GM21447 (cell line): ENCODE measurements around the gene ANKRD66.

Experiments
- ATAC-seq: cut with Tn5 transposase; IDR thresholded peaks from one replicate; pipeline ENCODE4 v1.9.1; 2021; ENCODE audit not compliant: unreplicated experiment

ANKRD66 gene

GRCh38 chr6:46789434-46790354 lies 43.0 kb downstream of the ANKRD66 start:
- ATAC-seq = no peak

GRCh38 chr6:46790355-46790874 lies 43.7 kb downstream of the ANKRD66 start:
- ATAC-seq = no peak

- no peak for ATAC-seq
These were observed 45.9 kb downstream of the ANKRD66 start for GRCh38 chr6:46792635-46793034.

- no peak for ATAC-seq
These were observed 46.4 kb downstream of the ANKRD66 start, which contains the start of gene MEP1A for GRCh38 chr6:46793138-46793537. MEP1A (plus strand) TSS chr6:46793389; CDS start chr6:46793399, 10 bp downstream.

GRCh38 chr6:46794068-46794467 lies 47.3 kb downstream of the ANKRD66 start:
- ATAC-seq = no peak

DNA sequence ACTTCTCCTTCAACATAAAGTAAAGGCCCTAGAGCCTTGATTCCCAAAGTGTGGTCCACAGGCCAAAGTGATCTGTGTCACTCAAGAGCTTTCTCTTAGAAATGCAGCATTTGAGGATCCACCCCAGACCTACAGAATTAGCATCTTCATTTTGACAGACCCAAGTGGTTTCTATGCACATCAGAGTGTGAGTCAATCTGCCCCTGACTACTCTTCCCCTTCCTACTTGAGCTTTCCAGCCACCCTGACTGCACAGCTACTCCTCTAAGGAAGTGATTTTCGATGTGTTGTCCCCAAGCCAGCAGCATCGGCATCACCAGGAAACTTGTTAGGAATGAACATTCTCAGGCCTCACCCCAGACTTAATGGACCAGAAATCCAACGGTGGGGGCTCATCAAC lies 49.1 kb downstream of the ANKRD66 start:
- no peak for ATAC-seq

GRCh38 chr6:46796848-46797580 lies 50.3 kb downstream of the ANKRD66 start:
- no peak for ATAC-seq

DNA sequence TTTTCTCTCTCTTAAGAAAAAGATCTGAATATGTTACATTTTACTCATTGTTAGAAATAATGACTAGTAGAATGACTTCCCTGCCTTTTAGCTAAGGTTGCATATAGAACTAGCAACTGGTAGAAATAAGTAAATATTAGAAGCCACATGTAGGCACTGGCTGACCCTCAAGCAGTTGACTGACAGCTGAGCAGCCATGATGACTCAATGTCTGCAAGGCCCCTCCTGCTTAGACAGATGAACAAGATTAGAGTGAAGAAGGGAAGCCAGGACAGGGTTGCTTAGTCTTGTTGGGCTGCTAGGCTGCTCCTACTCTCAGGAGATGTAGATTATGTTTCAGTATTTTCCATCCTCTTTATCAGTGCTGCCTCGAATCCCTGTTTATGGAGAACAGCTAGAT lies 52.9 kb downstream of the ANKRD66 start:
- no peak for ATAC-seq

DNA sequence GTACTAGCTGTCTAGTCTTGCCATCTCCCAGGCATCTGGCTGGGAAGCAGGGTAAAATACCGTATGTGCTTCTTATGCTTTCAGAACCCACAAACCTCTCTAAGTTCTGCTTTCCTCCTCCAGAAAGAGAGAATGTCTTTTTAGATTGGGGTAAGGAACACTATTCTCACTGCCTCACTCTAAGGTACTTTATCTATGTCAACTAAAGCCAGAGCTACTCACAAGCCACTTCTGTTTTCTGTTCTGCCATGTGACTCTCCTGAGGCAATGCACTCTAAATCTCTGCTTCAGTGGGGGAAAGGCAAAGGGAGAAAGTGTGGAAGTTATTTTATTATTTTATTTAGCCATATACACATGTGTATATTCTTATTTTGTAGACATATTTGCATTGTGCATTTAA lies 62.1 kb downstream of the ANKRD66 start:
- no peak for ATAC-seq
